DLD1 (cell line): Measurements from ENCODE around the gene SMAD5.

Experiments used
- in situ Hi-C: cut with HindIII; loops from 2 replicates; pipeline ENCODE4 v1.10.0; 2017; ENCODE audit warnings: low sequenced_read_pairs

The SMAD5 gene

GRCh38 chr5:136114414-136115125 is 18.1 kb upstream of the SMAD5 start:
- in situ Hi-C loops = no loop called here

DNA sequence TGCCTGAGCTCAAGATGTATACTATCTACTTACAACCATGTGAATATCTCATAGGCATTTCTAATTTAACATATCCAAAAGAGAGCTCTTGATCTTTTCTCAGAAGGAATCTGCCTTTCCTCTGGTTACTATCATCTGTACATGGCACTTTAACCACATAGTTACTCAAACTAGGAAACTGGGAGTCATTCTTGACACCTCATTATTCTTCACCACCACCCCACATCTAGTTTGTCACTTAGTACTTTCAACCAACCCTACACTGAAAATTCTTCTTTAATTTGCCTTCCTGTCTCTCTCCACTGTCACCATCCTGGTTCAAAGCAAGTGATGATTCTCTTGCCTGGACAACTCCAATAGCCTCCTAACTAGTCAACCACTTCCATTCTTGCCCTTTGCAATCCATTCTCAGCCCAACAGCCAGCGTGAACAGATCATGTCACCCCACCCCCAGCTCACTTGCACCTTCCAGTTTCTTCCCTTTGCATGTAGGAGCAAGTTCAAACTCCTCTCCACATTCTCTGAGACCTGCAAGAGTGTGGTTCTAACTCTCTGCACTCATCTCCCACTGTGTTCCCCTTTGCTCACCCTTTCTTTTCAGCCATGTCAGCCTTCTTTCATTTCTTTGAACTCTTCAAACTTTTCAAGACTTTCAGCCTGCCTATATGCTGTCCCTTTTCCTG is 17.3 kb upstream of the SMAD5 start:
- in situ Hi-C loops = no loop called here

GRCh38 chr5:136120529-136120928 is 12.1 kb upstream of the SMAD5 start:
- in situ Hi-C loops = no loop called here

GRCh38 chr5:136123236-136123768 is 9.3 kb upstream of the SMAD5 start:
- in situ Hi-C loops = no loop called here

- in situ Hi-C loops = no loop called here
These were observed 5.1 kb upstream of the SMAD5 start for GRCh38 chr5:136127560-136127959.

DNA sequence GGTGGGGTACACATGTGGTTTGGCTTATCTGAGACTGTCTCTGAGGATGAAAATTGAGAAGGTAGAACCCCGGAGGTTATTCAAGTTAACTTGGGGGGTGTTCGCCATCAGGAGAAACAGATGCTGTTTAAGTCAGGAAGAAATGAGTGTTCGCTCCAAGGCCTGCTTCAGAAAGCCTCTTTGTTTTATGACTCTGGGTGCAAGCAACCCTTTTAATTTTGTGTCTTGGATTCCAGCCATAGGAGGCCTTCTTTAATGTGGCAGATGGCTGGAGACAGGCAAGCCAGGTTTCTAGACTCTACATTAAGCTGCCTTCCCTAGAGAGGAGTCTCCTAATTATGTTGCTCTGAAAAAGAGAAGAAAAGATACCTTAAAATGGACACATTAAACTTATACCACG is 4.2 kb upstream of the SMAD5 start:
- in situ Hi-C loops = no loop called here

GRCh38 chr5:136129445-136129844 is 3.2 kb upstream of the SMAD5 start:
- in situ Hi-C loops = no loop called here

DNA sequence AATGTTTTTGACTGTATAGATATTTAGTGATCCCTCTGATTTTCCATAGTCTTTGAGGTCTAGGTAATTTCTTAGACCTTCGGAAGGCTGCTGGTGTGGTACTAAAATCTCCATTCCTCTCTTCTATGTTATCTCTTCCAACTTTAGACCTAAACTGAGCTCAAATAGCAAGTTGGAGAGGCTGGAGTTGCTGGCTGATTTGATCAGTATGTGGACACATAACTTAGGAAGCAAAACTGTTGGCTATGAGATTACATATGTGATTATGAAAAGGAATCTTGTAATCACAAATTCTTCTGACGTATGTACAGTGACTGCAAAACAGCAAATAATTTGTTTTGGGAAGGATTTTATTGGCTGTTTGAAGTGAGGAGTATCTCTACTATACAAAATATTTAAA is 2.1 kb upstream of the SMAD5 start:
- in situ Hi-C loops = no loop called here

DNA sequence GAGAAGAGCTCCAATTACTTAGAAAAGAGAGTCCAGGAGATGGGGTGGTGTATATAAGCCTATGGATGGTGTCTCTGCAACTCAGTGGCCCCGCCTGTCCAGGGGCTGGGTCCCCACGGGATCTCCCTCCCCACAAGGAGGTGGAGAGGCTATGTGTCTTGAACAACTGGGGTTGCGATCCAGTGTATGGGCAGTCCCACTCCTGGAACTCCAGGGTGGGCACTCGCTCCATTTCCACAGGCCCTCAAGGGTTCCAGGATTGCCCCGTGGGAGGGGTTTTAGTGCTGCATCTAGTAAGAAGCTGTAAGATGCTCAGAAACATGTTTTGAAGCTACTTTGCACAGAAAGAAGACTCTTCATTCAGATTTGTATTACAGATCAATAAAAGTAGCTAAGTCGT is 558 bp upstream of the SMAD5 start:
- in situ Hi-C loops = no loop called here

DNA sequence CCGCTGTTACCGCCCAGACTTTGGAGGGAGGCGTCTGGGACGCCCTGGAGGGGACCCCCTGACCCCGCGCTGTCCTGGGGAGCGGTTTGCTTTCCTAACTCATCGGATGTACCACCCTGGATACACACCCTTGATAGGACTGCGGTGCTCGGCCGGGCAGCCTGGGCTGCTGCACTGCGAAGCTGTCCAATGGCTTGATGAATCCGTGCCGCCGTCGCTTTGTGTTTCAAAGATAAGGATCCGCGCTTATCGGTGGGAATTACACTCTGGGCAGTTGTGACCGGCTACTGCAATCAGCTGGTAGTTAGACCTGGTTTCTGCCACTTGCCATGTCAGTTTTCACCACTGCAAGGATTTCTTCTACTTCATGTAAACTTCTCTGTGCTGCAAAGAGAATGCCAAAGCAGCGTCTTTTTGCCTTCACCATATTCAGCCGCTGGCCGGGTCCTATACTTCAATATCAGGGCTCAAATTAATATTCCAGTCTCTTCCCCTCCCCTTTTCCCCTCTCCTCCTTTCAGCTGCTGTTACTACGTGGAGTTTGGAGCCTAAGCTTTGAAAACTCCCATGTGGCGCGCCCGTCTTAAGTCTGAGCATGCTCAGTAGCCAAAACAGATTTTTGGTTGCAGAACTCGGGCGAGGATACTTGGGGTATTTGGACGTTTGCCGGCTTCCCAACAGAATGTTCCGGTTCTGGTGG is 727 bp downstream of the SMAD5 start:
- in situ Hi-C loops = no loop called here

- in situ Hi-C loops = no loop called here
These were observed 1.3 kb downstream of the SMAD5 start for GRCh38 chr5:136133922-136134379.

DNA sequence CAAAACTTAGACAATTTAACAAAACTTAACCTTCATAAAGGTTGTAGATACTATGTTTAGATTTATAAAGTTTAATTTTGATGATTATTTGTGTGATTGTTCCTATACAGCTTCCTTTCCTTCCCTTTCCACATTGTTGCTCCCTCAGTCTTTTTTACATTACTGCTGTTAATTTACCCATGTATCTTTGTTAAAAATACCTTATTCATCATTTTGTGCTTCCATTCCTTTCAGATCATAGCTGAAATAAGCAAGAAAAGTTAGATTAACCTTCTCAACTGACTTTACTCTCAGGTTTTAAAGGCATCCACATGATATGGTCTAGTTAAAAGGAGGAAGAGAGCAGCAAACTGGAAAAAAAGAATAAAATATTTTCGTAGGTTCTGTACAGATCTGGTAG is 2.0 kb downstream of the SMAD5 start:
- in situ Hi-C loops = no loop called here

- in situ Hi-C loops = no loop called here
These were observed 2.9 kb downstream of the SMAD5 start for GRCh38 chr5:136135536-136135935.

GRCh38 chr5:136137497-136138220 is 5.0 kb downstream of the SMAD5 start:
- in situ Hi-C loops = no loop called here

DNA sequence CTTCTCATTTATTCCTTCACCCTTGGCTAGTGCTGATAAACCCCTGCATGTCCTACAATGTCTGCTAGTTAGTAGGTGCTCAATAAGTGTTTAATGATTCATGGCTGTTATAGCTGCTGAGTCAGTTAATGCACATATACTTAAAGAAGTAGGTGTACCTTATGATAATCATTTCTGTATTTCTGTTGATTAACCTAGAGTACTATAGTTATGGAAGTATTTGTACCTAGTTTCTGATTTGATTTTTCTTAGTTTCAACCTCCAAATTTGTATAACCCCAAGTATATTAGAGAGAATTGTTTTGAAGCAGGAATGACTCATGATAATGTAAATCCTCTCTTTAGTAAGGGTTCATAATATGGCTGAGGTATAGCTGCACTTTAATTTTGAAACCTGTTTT is 8.9 kb downstream of the SMAD5 start:
- in situ Hi-C loops = no loop called here

DNA sequence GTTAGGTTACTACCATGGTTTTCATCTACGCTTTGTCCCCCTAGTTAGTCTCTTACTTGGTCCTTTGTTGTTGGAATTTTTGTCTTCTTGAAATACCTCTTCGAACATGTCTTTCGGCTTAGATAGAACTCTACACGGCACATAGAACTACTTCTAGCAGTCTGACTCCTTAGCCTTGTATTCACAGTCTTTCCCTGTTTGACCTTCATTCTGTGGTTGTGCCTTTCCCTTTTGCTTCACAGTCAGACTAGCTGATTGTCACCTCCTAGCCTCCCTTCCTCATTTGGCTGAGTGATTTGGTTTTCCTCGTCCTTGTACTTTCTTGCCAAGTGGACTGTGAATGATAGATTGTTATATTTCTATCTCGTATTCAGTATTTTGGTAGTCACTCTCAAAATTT is 10.7 kb downstream of the SMAD5 start:
- in situ Hi-C loops = no loop called here

GRCh38 chr5:136143763-136144162 is 11.1 kb downstream of the SMAD5 start:
- in situ Hi-C loops = no loop called here

DNA sequence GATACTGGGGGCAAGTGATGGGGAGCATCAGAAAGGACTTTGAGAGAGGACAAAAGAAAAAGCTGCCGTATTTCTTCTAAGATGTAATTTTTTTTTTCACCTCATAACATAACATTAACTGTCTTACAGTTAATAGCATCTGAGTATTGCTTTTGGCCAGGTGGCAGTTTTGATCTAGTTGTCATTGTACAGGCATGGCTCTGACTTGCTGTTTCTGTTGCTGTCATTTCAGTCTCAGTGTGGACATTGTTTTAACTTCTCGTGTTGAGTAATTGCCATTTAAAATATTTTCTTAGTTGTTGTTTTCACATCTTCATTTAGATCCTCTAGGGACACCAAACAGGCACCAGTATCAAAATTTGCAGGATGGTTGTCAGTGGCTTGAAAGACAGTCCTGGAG is 12.4 kb downstream of the SMAD5 start:
- in situ Hi-C loops = no loop called here

DNA sequence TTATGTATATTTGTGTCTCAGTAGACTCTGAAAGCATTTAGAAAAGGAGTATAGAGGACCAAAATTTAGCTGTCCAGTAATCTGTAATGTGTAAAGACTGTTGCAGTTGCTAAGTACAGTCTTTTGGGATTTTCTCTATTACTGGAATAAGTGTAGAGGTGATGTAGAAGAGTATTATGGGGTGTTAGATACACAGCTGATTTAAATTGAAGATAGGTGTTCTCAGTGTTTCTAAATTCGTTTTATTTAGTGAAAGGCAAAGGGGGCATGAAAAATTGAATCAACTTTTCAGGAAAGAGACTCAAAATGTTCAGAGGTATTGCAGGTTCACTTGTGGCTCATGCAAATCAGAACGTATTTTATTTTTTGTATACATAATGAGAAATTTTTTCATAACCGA is 13.6 kb downstream of the SMAD5 start:
- in situ Hi-C loops = no loop called here

- in situ Hi-C loops = no loop called here
These were observed 15.0 kb downstream of the SMAD5 start for GRCh38 chr5:136147632-136148031.

- in situ Hi-C loops = no loop called here
These were observed 17.2 kb downstream of the SMAD5 start for GRCh38 chr5:136149891-136150290.
